ENCODE results near the gene NDUFS8. TPM values are rescaled to one million over a fixed set of nuclear protein-coding genes. Genes with fewer than 3 reads are reported as not detected.
"Not testable (repeated sequence)": the region's sequence is repeated elsewhere in the genome, so short reads cannot be mapped to it uniquely, and the experiment has no call there.

The NDUFS8 gene
- total RNA-seq, 1 donor from 2014 or later: 168 TPM

- peak; percentile 77 for TF ChIP-seq CTCF (conservative IDR thresholded peaks at IDR 0.05)
- not testable (repeated sequence) for H3K36me3 Mint-ChIP-seq; H3K4me3 Mint-ChIP-seq; H3K9me3 Mint-ChIP-seq; H3K4me1 Mint-ChIP-seq (ENCODE audit: unreplicated experiment); DNase-seq (ENCODE audit: extremely low spot score, unreplicated experiment); H3K27ac Mint-ChIP-seq
- peaks cover 40% of the 10 kb centered on the region for H3K27me3 Mint-ChIP-seq
Observed at GRCh38 chr11:67993821-67994220, 36.7 kb upstream of the NDUFS8 start.

GRCh38 chr11:67994387-67994786 is 36.1 kb upstream of the NDUFS8 start:
- H3K9me3 Mint-ChIP-seq; H3K36me3 Mint-ChIP-seq; H3K4me3 Mint-ChIP-seq; DNase-seq (ENCODE audit: extremely low spot score, unreplicated experiment); H3K4me1 Mint-ChIP-seq (ENCODE audit: unreplicated experiment); H3K27ac Mint-ChIP-seq: not testable (repeated sequence)
- peaks cover 35% of the 10 kb centered on the region for H3K27me3 Mint-ChIP-seq

GRCh38 chr11:67995129-67995528 is 35.4 kb upstream of the NDUFS8 start:
- not testable (repeated sequence) for H3K9me3 Mint-ChIP-seq; H3K4me1 Mint-ChIP-seq (ENCODE audit: unreplicated experiment); H3K27ac Mint-ChIP-seq; H3K4me3 Mint-ChIP-seq; H3K36me3 Mint-ChIP-seq; DNase-seq (ENCODE audit: extremely low spot score, unreplicated experiment)
- H3K27me3 Mint-ChIP-seq: peaks cover 27% of the 10 kb centered on the region

- not testable (repeated sequence) for H3K36me3 Mint-ChIP-seq; H3K9me3 Mint-ChIP-seq; DNase-seq (ENCODE audit: extremely low spot score, unreplicated experiment); H3K4me3 Mint-ChIP-seq; H3K4me1 Mint-ChIP-seq (ENCODE audit: unreplicated experiment); H3K27ac Mint-ChIP-seq
- H3K27me3 Mint-ChIP-seq: peaks cover 27% of the 10 kb centered on the region
Observed at GRCh38 chr11:67995579-67995978, 34.9 kb upstream of the NDUFS8 start.

GRCh38 chr11:67996051-67996450 is 34.4 kb upstream of the NDUFS8 start:
- DNase-seq (ENCODE audit: extremely low spot score, unreplicated experiment): no peak
- TF ChIP-seq CTCF (conservative IDR thresholded peaks at IDR 0.05): no peak
- H3K9me3 Mint-ChIP-seq: no peaks in the 10 kb centered on the region
- peaks cover 25% of the 10 kb centered on the region for H3K27me3 Mint-ChIP-seq
- H3K4me3 Mint-ChIP-seq: no peak overlapping the region
- H3K4me1 Mint-ChIP-seq (ENCODE audit: unreplicated experiment): no peaks in the 10 kb centered on the region
- H3K27ac Mint-ChIP-seq: no peak overlapping the region
- H3K36me3 Mint-ChIP-seq: no peaks in the 10 kb centered on the region

GRCh38 chr11:67996622-67997474 is 33.6 kb upstream of the NDUFS8 start:
- DNase-seq (ENCODE audit: extremely low spot score, unreplicated experiment): no peak
- H3K27me3 Mint-ChIP-seq: peaks cover 21% of the 10 kb centered on the region

More at GRCh38 chr11:67996622-67997474, 33.6 kb upstream of the NDUFS8 start:
- peak overlapping the region; percentile 35 for H3K27ac Mint-ChIP-seq
- H3K4me1 Mint-ChIP-seq (ENCODE audit: unreplicated experiment): no peaks in the 10 kb centered on the region
- no peak for TF ChIP-seq CTCF (conservative IDR thresholded peaks at IDR 0.05)
- no peaks in the 10 kb centered on the region for H3K9me3 Mint-ChIP-seq
- no peaks in the 10 kb centered on the region for H3K36me3 Mint-ChIP-seq
- peak overlapping the region; percentile 72 for H3K4me3 Mint-ChIP-seq
